GM10248 (cell line): ENCODE measurements around the gene NREP.

Experiments
- CTCF ChIA-PET: fragments of 300-600 bp; sonication (Branson Sonifier 250); formaldehyde crosslinking; extraction: SDS; loops from one replicate; lab custom pipeline; 2021; ENCODE audit warnings: antibody characterized with exemption; lab: Yijun Ruan, JAX
- POLR2A ChIA-PET: fragments of 350-650 bp; sonication (Branson Sonifier 250); formaldehyde crosslinking; extraction: SDS; loops from one replicate; lab custom pipeline; 2020; ENCODE audit warnings: antibody characterized with exemption; lab: Yijun Ruan, JAX
- DNase-seq: peaks from one replicate; pipeline ENCODE4 v3.0.0; 2012; ENCODE audit errors: extremely low spot score
- TF ChIP-seq, protein P1 (sequence below): IDR thresholded peaks from 2 replicates; pipeline ENCODE4 v1.5.1; 2012; ENCODE audit warnings: mild to moderate bottlenecking, low read depth; ENCODE audit errors: extremely low read depth, missing control alignments, control extremely low read depth

Gene NREP

DNA sequence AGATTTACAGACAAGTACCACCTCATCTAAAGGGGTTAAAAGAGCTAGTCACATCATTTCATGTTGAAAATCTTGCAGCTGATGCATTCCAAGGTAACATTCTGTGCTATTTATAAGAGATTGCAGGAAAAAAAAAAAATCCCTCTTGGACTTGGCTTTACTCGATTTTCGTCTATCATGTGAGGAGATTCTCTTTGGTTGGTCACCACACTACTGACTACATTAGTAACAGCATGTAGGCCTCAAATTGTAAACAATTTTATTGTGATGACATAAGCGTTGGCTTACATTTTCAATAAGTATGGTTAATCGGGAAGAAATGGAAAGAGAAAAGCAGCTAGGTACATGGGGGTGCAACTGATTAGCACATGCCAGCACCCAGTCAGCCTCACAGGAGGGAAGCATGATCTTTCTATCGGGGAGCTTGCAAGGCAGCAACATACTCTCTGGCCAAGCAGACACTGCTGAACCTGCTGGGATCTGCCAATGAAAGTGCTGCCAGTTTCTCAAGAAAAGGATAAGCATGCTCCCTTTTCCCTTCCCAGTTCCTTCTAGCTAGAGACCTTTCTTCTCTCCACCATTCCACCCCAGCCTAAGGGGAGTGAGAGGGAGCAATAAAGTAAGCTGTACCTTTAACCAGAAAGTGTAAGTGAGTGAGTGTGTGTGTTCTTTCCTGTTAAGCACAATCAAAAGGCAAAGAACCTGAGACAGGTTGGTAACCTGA is 7.5 kb downstream of the NREP start:
- no peak for DNase-seq
- TF ChIP-seq, protein P1, sequence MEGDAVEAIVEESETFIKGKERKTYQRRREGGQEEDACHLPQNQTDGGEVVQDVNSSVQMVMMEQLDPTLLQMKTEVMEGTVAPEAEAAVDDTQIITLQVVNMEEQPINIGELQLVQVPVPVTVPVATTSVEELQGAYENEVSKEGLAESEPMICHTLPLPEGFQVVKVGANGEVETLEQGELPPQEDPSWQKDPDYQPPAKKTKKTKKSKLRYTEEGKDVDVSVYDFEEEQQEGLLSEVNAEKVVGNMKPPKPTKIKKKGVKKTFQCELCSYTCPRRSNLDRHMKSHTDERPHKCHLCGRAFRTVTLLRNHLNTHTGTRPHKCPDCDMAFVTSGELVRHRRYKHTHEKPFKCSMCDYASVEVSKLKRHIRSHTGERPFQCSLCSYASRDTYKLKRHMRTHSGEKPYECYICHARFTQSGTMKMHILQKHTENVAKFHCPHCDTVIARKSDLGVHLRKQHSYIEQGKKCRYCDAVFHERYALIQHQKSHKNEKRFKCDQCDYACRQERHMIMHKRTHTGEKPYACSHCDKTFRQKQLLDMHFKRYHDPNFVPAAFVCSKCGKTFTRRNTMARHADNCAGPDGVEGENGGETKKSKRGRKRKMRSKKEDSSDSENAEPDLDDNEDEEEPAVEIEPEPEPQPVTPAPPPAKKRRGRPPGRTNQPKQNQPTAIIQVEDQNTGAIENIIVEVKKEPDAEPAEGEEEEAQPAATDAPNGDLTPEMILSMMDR: no peak
- POLR2A ChIA-PET: no interaction called here
- CTCF ChIA-PET: interaction anchor here (1.3 to 1.7 kb wide), 3 partner anchors 11 to 36 kb away, joined by 3 to 5 read pairs (median 4); no protein-coding TSS in a partner anchor

DNA sequence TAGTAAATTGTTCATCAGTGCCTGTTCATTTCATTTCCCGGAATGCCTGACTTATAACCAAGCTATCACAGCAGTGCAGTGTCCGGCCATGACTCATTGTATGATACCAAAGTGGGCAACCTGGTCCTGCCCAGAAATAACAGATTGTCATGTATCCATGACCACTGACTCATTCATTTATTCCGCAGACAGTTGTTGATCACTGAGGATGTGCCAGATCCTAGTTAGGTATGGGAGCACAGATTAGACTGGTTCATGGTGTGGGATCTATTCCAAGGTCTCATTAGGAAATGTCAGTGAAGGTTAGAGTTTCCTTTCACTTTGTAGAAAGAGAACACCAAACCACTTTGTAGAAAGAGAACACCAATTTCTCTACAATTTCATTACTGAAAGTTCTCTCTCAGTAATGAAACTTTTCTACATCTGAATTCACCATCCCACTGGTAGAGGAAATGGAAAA is 8.7 kb downstream of the NREP start:
- no peak for DNase-seq
- TF ChIP-seq, protein P1: no peak
- CTCF ChIA-PET: no interaction called here
- POLR2A ChIA-PET: no interaction called here

DNA sequence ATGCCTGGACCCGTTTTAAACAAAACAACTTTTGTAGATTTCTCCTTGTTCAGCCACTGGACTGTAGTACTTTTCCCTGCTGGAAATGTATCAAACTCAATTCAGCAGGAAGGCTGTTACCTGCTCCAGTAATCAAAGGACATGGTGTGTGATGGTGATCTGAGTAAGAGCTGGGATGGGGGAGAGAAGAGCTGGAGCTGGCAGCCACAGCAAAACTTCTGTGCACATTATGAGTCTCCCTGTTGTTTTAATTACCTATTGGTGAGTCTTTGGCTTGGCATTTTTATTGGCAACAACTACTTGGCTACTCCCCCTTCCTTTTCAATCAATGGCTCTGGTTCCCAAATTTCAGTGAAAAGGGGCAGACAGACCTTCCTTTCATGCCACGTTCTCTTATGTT is 9.7 kb downstream of the NREP start:
- DNase-seq: no peak
- ChIA-PET POLR2A (no interaction called here), CTCF (no interaction called here)
- TF ChIP-seq, protein P1: no peak

DNA sequence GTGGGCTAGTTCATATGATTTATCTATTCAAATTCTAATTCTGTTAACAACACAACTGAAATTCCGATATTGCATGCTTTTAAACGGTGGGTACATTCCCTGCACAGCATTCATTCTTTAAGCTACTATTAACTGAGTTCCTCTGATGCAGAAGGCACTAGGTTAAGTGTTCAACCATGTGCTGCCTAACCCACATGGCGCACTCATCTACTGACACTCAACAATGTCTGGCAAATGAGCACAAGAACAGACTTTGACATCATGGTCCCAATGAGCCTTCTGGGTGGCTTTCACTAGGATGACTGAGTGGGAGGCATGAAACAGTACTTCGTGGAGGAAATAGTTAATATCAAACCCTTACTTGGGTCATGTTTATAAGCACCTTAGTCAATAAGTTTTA is 10.2 kb downstream of the NREP start:
- TF ChIP-seq, protein P1: no peak
- no peak for DNase-seq
- ChIA-PET POLR2A (no interaction called here), CTCF (no interaction called here)

DNA sequence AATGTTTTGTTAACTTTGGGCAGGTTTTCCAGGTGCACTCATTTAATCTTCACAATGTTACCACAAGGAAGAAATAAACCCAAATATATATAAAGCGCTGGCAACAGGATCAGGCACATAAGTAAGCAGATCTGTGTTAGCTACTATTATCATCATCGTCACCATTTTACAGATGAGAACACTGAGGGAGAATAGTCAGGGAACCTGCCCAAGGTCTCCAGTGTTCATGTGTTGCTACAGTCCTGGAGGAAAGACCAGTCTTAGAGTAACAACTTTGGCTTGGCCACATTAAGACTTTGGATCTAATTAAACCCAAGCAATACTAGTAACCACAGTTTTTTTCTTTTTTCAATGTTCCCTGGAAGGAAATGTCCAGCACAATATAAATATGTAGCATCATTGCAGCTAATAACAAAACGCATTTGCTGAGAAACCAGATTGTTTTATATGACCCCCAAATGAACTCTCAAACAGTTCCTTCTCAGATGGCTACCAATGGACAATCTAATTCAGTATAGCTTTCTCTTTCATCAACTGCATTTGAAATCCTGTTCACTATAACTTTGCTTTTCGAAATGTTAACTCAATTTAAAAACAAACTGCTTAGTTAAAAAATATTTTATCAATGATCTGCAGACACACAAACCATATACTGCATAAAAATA is 11.8 kb downstream of the NREP start:
- ChIA-PET POLR2A (no interaction called here), CTCF (interaction anchor here (0.8 to 1.5 kb wide), 2 partner anchors 10 to 15 kb away, joined by 3 to 5 read pairs; no protein-coding TSS in a partner anchor)
- TF ChIP-seq, protein P1: no peak
- no peak for DNase-seq

DNA sequence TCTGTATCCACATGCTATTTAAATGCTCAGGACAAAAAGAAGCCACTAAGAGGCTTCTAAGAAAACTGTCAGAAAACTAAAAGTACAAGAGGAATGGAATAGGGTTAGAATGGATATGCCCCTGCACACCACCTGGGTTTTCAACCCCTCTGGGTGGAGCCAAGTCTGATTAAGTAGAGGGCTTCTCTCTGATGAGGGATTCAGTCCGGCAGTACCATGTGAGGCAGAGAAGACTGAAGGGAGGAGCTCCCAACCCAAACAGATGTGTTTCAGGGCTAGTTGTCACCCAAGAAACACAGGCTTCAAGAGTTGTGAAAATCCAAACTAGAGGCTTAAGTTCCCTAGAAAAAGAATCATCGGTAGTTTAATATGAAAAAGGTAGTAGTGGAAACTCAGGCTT is 12.5 kb downstream of the NREP start:
- ChIA-PET POLR2A (no interaction called here), CTCF (interaction anchor here (1.5 kb wide), 1 partner anchor 9 kb away, joined by 5 read pairs; no protein-coding TSS in a partner anchor)
- DNase-seq: no peak
- TF ChIP-seq, protein P1: no peak
